ENCODE data around the gene PIP4P1.
A peak's percentile ranks its signal among the peaks of the same experiment; 100 is the strongest.

Gene PIP4P1

GRCh38 chr14:20434701-20435581 is 26.3 kb downstream of the PIP4P1 start:
- no peak for DNase-seq

GRCh38 chr14:20429801-20430669 is 31.2 kb downstream of the PIP4P1 start:
- no peak for DNase-seq

- DNase-seq: no peak
These were observed 32.4 kb downstream of the PIP4P1 start for GRCh38 chr14:20428802-20429201.

- DNase-seq: no peak
These were observed 33.2 kb downstream of the PIP4P1 start for GRCh38 chr14:20428010-20428365.

- peak; percentile 47 for DNase-seq
These were observed 33.8 kb downstream of the PIP4P1 start for GRCh38 chr14:20427231-20428009.

- no peak for DNase-seq
These were observed 36.4 kb downstream of the PIP4P1 start for GRCh38 chr14:20424851-20425250.

GRCh38 chr14:20422886-20423285 is 38.3 kb downstream of the PIP4P1 start:
- no peak for DNase-seq

- DNase-seq: no peak
These were observed 40.0 kb downstream of the PIP4P1 start for GRCh38 chr14:20421267-20421666.

- DNase-seq: no peak
These were observed 41.8 kb downstream of the PIP4P1 start for GRCh38 chr14:20419419-20419818.

- DNase-seq: no peak
These were observed 42.7 kb downstream of the PIP4P1 start for GRCh38 chr14:20418501-20418909.

GRCh38 chr14:20417250-20418186 is 43.7 kb downstream of the PIP4P1 start:
- no peak for DNase-seq

- DNase-seq: no peak
These were observed 45.0 kb downstream of the PIP4P1 start for GRCh38 chr14:20416223-20416622.

- peak; percentile 11 for DNase-seq
These were observed 45.4 kb downstream of the PIP4P1 start for GRCh38 chr14:20415782-20416206.

- no peak for DNase-seq
These were observed 47.5 kb downstream of the PIP4P1 start for GRCh38 chr14:20413744-20414082.

- DNase-seq: peak; percentile 86
These were observed 48.1 kb downstream of the PIP4P1 start, which contains the start of gene TEP1 for GRCh38 chr14:20412876-20413743. Gene TEP1, minus strand, starts transcription at chr14:20413501. Its CDS starts 5,062 bp downstream, at chr14:20408439.

- DNase-seq: no peak
These were observed 48.8 kb downstream of the PIP4P1 start for GRCh38 chr14:20412411-20412810.

GRCh38 chr14:20409226-20409625 is 52.0 kb downstream of the PIP4P1 start:
- DNase-seq: no peak

Data from NCI-H226 (cell line).